Stimulated activated CD4-positive, alpha-beta T cell treated with anti-CD3 and anti-CD28 coated beads, Interleukin-2, amount 100 ng/mL, for 48 hours (primary cell): Measurements from ENCODE around the gene ATRIP.

ENCODE experiments used
- DNase-seq, 2 donors: peaks; one replicate each; pipeline ENCODE4 v3.0.0-alpha.2; 2020

Gene ATRIP

GRCh38 chr3:48410205-48411040 is 36.1 kb upstream of the ATRIP start:
- no peak for DNase-seq

- no peak for DNase-seq
Observed at GRCh38 chr3:48411041-48411588, 35.4 kb upstream of the ATRIP start.

GRCh38 chr3:48411606-48412374 is 34.7 kb upstream of the ATRIP start:
- no peak for DNase-seq

GRCh38 chr3:48412375-48413001 is 34.0 kb upstream of the ATRIP start:
- no peak for DNase-seq

- no peak for DNase-seq
Observed at GRCh38 chr3:48413086-48413485, 33.5 kb upstream of the ATRIP start.

- no peak for DNase-seq
Observed at GRCh38 chr3:48413611-48414010, 32.9 kb upstream of the ATRIP start.

- no peak for DNase-seq
Observed at GRCh38 chr3:48414376-48415250, 31.9 kb upstream of the ATRIP start.

GRCh38 chr3:48415251-48415953 is 31.1 kb upstream of the ATRIP start:
- DNase-seq: no peak

- no peak for DNase-seq
Observed at GRCh38 chr3:48416091-48416505, 30.4 kb upstream of the ATRIP start.

- DNase-seq: no peak
Observed at GRCh38 chr3:48416546-48416945, 30.0 kb upstream of the ATRIP start.

- no peak for DNase-seq
Observed at GRCh38 chr3:48417529-48418108, 28.9 kb upstream of the ATRIP start.

GRCh38 chr3:48418140-48418539 is 28.4 kb upstream of the ATRIP start:
- DNase-seq: no peak

- DNase-seq: no peak
Observed at GRCh38 chr3:48418651-48419050, 27.9 kb upstream of the ATRIP start.

GRCh38 chr3:48419149-48419548 is 27.4 kb upstream of the ATRIP start:
- no peak for DNase-seq

GRCh38 chr3:48419597-48419996 is 26.9 kb upstream of the ATRIP start:
- no peak for DNase-seq

GRCh38 chr3:48420561-48420960 is 26.0 kb upstream of the ATRIP start:
- DNase-seq: no peak

- no peak for DNase-seq
Observed at GRCh38 chr3:48422272-48422671, 24.3 kb upstream of the ATRIP start.

GRCh38 chr3:48422681-48423080 is 23.9 kb upstream of the ATRIP start:
- no peak for DNase-seq

- no peak for DNase-seq
Observed at GRCh38 chr3:48423241-48423882, 23.2 kb upstream of the ATRIP start.

GRCh38 chr3:48423883-48424695 is 22.4 kb upstream of the ATRIP start:
- no peak for DNase-seq
